ENCODE measurements around the gene NEDD9.

NEDD9 gene

GRCh38 chr6:11242711-11243110 is 10.2 kb upstream of the NEDD9 start:
- H3K4me3 ChIP-seq (replicated peaks; ENCODE audit: insufficient read depth, low read length) = no peak overlapping the region
- H3K27me3 ChIP-seq (ENCODE audit: insufficient read depth, poor library complexity, severe bottlenecking) = no peaks in the 10 kb centered on the region
- TF ChIP-seq CTCF (IDR thresholded peaks at IDR 0.05; ENCODE audit: insufficient read depth, low read length) (no peak), SPI1 (IDR thresholded peaks at IDR 0.05; ENCODE audit: borderline replicate concordance, low read depth) (no peak), POLR2AphosphoS5 (IDR thresholded peaks at IDR 0.05; ENCODE audit: low read depth) (no peak), REST (IDR thresholded peaks at IDR 0.05; ENCODE audit: insufficient replicate concordance, low read depth) (no peak), GABPA (IDR thresholded peaks at IDR 0.05; ENCODE audit: low read depth) (no peak)
- no peak for DNase-seq (ENCODE audit: low read depth in 1 of 2, low spot score in 1 of 2)
- no peak overlapping the region for H3K27ac ChIP-seq (replicated peaks)

- Histone ChIP-seq H3K4me3 (replicated peaks; ENCODE audit: insufficient read depth, low read length) (no peak overlapping the region), H3K27ac (replicated peaks) (no peak overlapping the region), H3K27me3 (ENCODE audit: insufficient read depth, poor library complexity, severe bottlenecking) (no peaks in the 10 kb centered on the region)
- no peak for TF ChIP-seq REST (IDR thresholded peaks at IDR 0.05; ENCODE audit: insufficient replicate concordance, low read depth)
- TF ChIP-seq CTCF (IDR thresholded peaks at IDR 0.05; ENCODE audit: insufficient read depth, low read length) = no peak
- no peak for TF ChIP-seq POLR2AphosphoS5 (IDR thresholded peaks at IDR 0.05; ENCODE audit: low read depth)
- no peak for TF ChIP-seq GABPA (IDR thresholded peaks at IDR 0.05; ENCODE audit: low read depth)
- no peak for TF ChIP-seq SPI1 (IDR thresholded peaks at IDR 0.05; ENCODE audit: borderline replicate concordance, low read depth)
- no peak for DNase-seq (ENCODE audit: low read depth in 1 of 2, low spot score in 1 of 2)
These were observed 9.3 kb upstream of the NEDD9 start for GRCh38 chr6:11241793-11242201.

GRCh38 chr6:11241154-11241792 is 8.8 kb upstream of the NEDD9 start:
- Histone ChIP-seq H3K4me3 (replicated peaks; ENCODE audit: insufficient read depth, low read length) (no peak overlapping the region), H3K27me3 (ENCODE audit: insufficient read depth, poor library complexity, severe bottlenecking) (no peaks in the 10 kb centered on the region), H3K27ac (replicated peaks) (no peak overlapping the region)
- DNase-seq (ENCODE audit: low read depth in 1 of 2, low spot score in 1 of 2) = no peak
- TF ChIP-seq GABPA (IDR thresholded peaks at IDR 0.05; ENCODE audit: low read depth) (no peak), REST (IDR thresholded peaks at IDR 0.05; ENCODE audit: insufficient replicate concordance, low read depth) (no peak), SPI1 (IDR thresholded peaks at IDR 0.05; ENCODE audit: borderline replicate concordance, low read depth) (no peak), POLR2AphosphoS5 (IDR thresholded peaks at IDR 0.05; ENCODE audit: low read depth) (no peak), CTCF (IDR thresholded peaks at IDR 0.05; ENCODE audit: insufficient read depth, low read length) (no peak)

All from HL-60 (cell line).